Esophagus (tissue), 2 donors: Measurements from ENCODE around the gene SLC44A5. TPM values are rescaled to one million over a fixed set of nuclear protein-coding genes. Genes with fewer than 3 reads are reported as not detected.
"Not testable (repeated sequence)": the region's sequence is repeated elsewhere in the genome, so short reads cannot be mapped to it uniquely, and the experiment has no call there.

ENCODE experiments used
- H3K27ac ChIP-seq, 2 donors: one replicate each; pipeline ENCODE4 v1.5.1; 2013; ENCODE audit warnings: low read depth in 2 of 2, mild to moderate bottlenecking in 2 of 2, inconsistent platforms in 1 of 2, low read length in 1 of 2, moderate library complexity in 1 of 2
- H3K27me3 ChIP-seq, 2 donors: one replicate each; pipeline ENCODE4 v1.6.1; 2013; ENCODE audit warnings: low read length in 2 of 2, control low read depth in 1 of 2, mild to moderate bottlenecking in 1 of 2; ENCODE audit not compliant: insufficient read depth in 2 of 2, control insufficient read depth in 1 of 2
- H3K36me3 ChIP-seq, 2 donors: one replicate each; pipeline ENCODE4 v1.6.1; 2013; ENCODE audit warnings: low read length in 1 of 2; ENCODE audit not compliant: control insufficient read depth in 2 of 2, insufficient read depth in 2 of 2
- H3K4me1 ChIP-seq, 2 donors: one replicate each; pipeline ENCODE4 v1.6.1; 2013; ENCODE audit warnings: low read length in 1 of 2; ENCODE audit not compliant: control insufficient read depth in 2 of 2, insufficient read depth in 2 of 2
- H3K4me3 ChIP-seq, 2 donors: one replicate each; pipeline ENCODE4 v1.5.1; 2013; ENCODE audit warnings: low read length in 2 of 2, mild to moderate bottlenecking in 2 of 2, low read depth in 1 of 2, moderate library complexity in 1 of 2
- H3K9me3 ChIP-seq, 2 donors: one replicate each; pipeline ENCODE4 v1.6.1; 2013; ENCODE audit warnings: mild to moderate bottlenecking in 2 of 2, low read depth in 1 of 2, low read length in 1 of 2, moderate library complexity in 1 of 2; ENCODE audit not compliant: control insufficient read depth in 2 of 2, insufficient read depth in 1 of 2
- WGBS, 2 donors: extraction: QIAGEN DNeasy Blood & Tissue Kit; methylation state at CpG; one replicate each; pipeline ENCODE4 v1.1.7; 2013; 5-methylcytosine and 5-hydroxymethylcytosine counted together
- polyA plus RNA-seq, 2 donors: library from polyadenylated mRNA; stranded (reverse); fragments of 200-250 nt; gene quantifications; one replicate each; pipeline ENCODE4 v1.2.3, GENCODE V29; 2013
- donor health status: healthy with polysubstance abuse.
- donor health status: Bipolar disorder and iron deficiency.

Gene SLC44A5
- polyA plus RNA-seq, 2 donors, result 0.75 to 3.1 TPM

DNA sequence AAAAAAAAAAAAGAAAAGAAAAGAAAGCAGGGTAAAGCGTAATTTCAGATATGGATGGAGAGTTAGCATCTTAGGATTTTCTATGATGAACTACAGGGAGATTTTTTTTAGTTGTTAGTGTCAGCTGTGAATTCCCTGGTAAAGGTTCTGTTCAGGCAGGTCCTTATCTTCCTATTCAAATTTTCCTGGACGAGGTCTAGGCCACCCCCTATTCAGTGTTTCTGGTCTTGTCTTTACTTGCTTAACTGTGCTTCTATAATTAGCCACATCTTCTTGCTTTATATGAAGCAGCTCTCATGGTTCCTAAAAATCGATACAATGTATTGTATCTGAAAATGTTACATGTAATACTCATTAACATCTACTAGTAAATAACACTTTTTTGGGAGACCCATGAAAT is 318.9 kb downstream of the SLC44A5 start:
- H3K4me1 ChIP-seq, result no peaks in the 10 kb centered on the region
- no peaks in the 10 kb centered on the region for H3K27me3 ChIP-seq
- H3K36me3 ChIP-seq, result no peaks in the 10 kb centered on the region
- H3K9me3 ChIP-seq, result no peaks in the 10 kb centered on the region
- H3K4me3 ChIP-seq, result no peak overlapping the region
- WGBS, 2 donors, result 63 to 69% methylated on average over 3 of the region's 3 CpGs
- no peak overlapping the region for H3K27ac ChIP-seq

DNA sequence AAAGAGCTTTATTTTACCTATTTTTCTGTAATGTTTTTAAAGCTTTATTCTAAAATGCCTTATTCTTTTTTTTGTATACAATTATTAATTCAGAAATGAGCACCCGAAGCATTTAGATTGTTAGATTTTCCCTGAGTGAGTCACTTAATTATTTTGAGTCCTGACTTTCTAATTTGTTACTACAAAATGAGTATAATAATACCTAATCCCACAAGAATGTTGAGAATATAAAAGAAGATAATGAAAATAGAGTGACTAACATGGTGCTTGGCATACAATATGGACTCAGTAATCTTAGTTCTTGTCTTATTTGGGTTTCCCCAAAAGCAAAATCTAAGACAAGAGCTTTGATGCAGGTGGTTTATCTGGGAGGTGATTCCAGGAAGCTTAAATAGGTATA is 334.5 kb downstream of the SLC44A5 start:
- Histone ChIP-seq H3K27me3 (no peaks in the 10 kb centered on the region), H3K9me3 (no peaks in the 10 kb centered on the region), H3K36me3 (no peaks in the 10 kb centered on the region), H3K4me1 (no peaks in the 10 kb centered on the region), H3K4me3 (no peak overlapping the region), H3K27ac (no peak overlapping the region)
- WGBS, 2 donors, result 51 to 63% methylated on average over 1 of the region's 1 CpG

DNA sequence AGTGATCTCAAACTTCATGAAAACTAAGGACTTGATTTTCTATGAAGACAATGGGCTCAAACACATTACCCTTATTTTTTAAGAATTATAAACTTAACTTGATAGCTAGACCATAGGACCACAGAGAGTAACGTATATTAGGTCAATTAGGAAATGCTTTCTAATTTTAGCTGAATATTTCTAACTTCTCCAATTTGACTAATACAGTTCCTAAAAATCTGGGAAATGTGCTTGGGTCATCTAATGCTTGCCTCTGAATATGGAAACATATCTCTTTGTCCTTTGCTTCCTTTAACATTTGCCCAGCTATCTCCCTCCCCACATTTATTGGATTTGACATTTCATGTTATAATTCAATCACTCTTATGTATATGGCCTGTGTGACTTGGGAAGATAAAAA is 335.3 kb downstream of the SLC44A5 start:
- WGBS, 2 donors, result 58 to 62% methylated on average over 1 of the region's 1 CpG
- Histone ChIP-seq H3K4me3 (no peak overlapping the region), H3K9me3 (no peaks in the 10 kb centered on the region), H3K27ac (no peak overlapping the region), H3K4me1 (no peaks in the 10 kb centered on the region), H3K36me3 (no peaks in the 10 kb centered on the region), H3K27me3 (no peaks in the 10 kb centered on the region)

DNA sequence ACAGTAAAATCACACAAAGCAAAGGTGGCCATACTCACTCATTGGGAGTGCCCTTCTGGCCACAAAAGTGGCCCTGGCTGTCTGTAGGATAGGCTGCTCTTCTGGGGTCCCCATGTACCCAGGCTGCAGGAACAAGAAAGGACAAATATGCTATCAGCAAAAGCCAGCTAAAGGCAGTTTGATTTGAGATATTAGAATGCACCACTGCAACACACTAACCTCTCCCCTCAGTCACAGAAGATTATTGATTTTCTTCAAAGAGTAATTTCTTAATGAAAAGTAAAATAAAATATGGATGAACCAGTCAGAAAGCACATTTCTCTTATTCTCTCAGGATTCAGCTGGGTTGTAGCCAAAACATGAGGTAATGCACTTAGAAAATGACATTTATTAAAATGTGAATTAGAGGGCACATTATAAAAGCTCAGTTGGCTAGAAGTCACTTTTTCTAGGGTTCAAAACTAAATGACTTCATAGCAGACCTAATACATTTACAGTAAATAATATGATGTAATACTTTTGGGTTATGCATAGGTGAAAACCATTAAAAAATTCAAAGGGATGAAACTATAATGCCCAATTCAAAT is 335.9 kb downstream of the SLC44A5 start:
- Histone ChIP-seq H3K4me1 (no peaks in the 10 kb centered on the region), H3K27me3 (no peaks in the 10 kb centered on the region), H3K4me3 (no peak overlapping the region), H3K9me3 (no peaks in the 10 kb centered on the region), H3K27ac (no peak overlapping the region), H3K36me3 (no peaks in the 10 kb centered on the region)

DNA sequence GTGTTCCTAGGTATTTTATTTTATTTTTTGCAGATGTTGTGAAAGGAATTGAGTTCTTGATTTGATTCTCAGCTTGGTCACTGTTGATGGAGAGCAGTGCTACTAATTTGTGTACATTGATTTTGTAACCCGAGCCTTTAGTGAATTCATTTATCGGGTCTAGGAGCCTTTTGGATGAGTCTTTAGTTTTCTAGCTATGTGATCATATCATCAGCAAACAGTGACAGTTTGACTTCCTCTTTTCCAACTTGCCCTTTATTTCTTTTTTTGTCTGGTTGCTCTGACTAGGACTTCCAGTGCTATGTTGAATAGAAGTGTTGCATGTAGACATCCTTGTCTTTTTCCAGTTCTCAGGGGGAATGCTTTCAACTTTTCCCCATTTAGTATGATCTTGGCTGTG is 337.8 kb downstream of the SLC44A5 start:
- H3K36me3 ChIP-seq, result no peaks in the 10 kb centered on the region
- 72 to 85% methylated on average over 2 of the region's 2 CpGs for WGBS, 2 donors
- no peaks in the 10 kb centered on the region for H3K27me3 ChIP-seq

DNA sequence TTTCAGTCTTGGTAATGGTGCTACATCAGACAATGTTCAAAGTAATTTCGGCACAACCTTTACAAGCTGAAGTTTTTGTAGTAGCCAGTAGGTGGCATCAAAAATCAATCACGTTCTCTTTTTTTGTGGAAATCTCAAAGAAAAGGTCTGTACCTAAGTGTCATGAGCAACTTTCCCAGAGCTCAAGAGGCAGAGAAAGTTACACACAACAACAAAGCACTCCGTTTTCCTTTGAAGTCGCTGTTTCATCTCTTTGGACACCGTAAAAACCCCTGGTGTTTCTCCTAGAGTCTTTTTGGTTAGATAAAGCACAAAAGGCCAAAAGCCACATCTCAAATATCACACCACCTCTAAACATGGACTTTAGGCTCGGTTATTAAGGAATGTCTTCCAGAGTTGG is 345.1 kb downstream of the SLC44A5 start:
- no peak overlapping the region for H3K4me3 ChIP-seq
- H3K27me3 ChIP-seq, result no peaks in the 10 kb centered on the region
- no peaks in the 10 kb centered on the region for H3K36me3 ChIP-seq
- 8% methylated on average over 6 of the region's 6 CpGs for WGBS, 2 donors
- H3K27ac ChIP-seq, result no peak overlapping the region
- no peaks in the 10 kb centered on the region for H3K9me3 ChIP-seq
- H3K4me1 ChIP-seq, result no peaks in the 10 kb centered on the region

More for the DNA sequence above, 337.8 kb downstream of the SLC44A5 start:
- no peak overlapping the region for H3K4me3 ChIP-seq
- H3K27ac ChIP-seq, result no peak overlapping the region
- no peaks in the 10 kb centered on the region for H3K4me1 ChIP-seq
- H3K9me3 ChIP-seq, result no peaks in the 10 kb centered on the region

DNA sequence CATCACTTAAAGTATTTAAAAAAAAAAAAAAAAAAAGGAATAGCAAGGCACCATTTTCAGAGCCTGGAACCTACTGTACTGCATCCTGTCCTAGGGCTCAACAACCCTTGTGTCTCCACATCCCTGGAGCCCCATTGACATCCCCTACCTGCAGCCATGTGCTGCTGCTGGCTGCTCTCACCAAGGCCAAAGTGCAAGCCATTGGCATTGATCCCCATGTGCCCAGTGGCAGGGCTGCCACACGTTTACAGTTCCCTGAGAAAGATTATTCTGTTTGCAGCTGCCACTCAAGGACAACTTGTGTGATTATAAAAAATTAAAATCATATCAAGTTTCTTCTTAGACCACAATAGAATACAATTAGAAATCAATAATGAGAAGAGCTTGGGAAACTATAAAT is 346.8 kb downstream of the SLC44A5 start:
- no peaks in the 10 kb centered on the region for H3K27me3 ChIP-seq
- H3K9me3 ChIP-seq, result no peaks in the 10 kb centered on the region
- 24 to 30% methylated on average over 1 of the region's 1 CpG for WGBS, 2 donors
- H3K4me3 ChIP-seq, result no peak overlapping the region
- no peaks in the 10 kb centered on the region for H3K36me3 ChIP-seq
- H3K27ac ChIP-seq, result no peak overlapping the region
- no peaks in the 10 kb centered on the region for H3K4me1 ChIP-seq

DNA sequence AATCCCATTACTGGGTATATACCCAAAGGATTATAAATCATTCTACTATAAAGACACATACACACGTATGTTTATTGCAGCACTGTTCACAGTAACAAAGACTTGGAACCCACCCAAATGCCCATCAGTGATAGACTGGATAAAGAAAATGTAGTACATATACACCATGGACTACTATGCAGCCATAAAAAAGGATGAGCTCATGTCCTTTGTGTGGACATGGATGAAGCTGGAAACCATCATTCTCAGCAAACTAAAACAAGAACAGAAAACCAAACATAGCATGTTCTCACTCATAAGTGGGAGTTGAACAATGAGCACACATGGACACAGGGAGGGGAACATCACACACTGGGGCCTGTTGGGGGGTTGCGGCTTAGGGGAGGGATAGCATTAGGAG is 347.3 kb downstream of the SLC44A5 start:
- not testable (repeated sequence) for H3K27me3 ChIP-seq, H3K4me1 ChIP-seq, H3K9me3 ChIP-seq, H3K27ac ChIP-seq, H3K36me3 ChIP-seq, H3K4me3 ChIP-seq
- WGBS, 2 donors, result 85 to 87% methylated on average over 2 of the region's 2 CpGs

DNA sequence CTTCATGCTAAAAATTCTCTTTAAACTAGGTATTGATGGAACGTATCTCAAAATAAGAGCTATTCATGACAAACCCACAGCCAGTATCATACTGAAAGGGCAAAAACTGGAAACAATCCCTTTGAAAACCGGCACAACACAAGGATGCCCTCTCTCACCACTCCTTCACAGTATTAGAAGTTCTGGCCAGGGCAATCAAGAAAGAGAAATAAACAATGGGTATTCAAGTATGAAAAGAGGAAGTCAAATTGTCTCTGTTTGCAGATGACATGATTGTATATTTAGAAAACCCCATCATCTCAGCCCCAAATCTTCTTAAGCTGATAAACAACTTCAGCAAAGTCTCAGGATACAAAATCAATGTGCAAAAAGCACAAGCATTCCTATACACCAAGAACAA is 349.0 kb downstream of the SLC44A5 start:
- H3K27me3 ChIP-seq, H3K27ac ChIP-seq, H3K9me3 ChIP-seq, H3K4me1 ChIP-seq, H3K36me3 ChIP-seq, H3K4me3 ChIP-seq: not testable (repeated sequence)
- WGBS, 2 donors, result 75% methylated on average over 2 of the region's 2 CpGs

DNA sequence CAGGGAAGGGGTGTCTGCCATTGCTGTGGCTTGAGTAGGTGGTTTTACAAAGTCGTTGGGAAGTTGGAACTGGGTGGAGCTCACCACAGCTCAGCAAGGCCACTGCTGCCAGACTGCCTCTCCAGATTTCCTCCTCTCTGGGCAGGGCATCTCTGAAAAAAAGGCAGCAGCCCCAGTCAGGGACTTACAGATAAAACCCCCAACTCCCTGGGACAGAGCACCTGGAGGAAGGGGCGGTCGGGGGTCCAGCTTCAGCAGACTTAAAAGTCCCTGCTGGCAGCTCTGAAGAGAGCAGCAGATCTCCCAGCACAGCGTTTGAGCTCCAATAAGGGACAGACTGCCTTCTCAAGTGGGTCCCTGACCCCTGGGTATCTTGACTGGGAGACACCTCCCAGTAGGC is 352.6 kb downstream of the SLC44A5 start:
- Histone ChIP-seq H3K4me3 (no peak overlapping the region), H3K4me1 (no peaks in the 10 kb centered on the region), H3K9me3 (no peaks in the 10 kb centered on the region), H3K27ac (no peak overlapping the region), H3K36me3 (no peaks in the 10 kb centered on the region), H3K27me3 (no peaks in the 10 kb centered on the region)
- WGBS, 2 donors, result 83 to 87% methylated on average over 4 of the region's 4 CpGs
